Testis (tissue), 3 donors: ENCODE measurements around the gene LAMP2. TPM values are rescaled to one million over a fixed set of nuclear protein-coding genes. Genes with fewer than 3 reads are reported as not detected.
"Not testable (repeated sequence)": the region's sequence is repeated elsewhere in the genome, so short reads cannot be mapped to it uniquely, and the experiment has no call there.

Experiments
- DNase-seq: peaks from one replicate; pipeline ENCODE4 v3.0.0-alpha.2; 2019
- H3K27ac ChIP-seq, 2 donors: fragments of 200-600 bp; sonication (generic); one replicate each; pipeline ENCODE4 v1.5.1; 2019
- H3K27me3 ChIP-seq: fragments of 200-600 bp; sonication (generic); one replicate; pipeline ENCODE4 v1.5.1; 2019
- H3K36me3 ChIP-seq: fragments of 200-600 bp; sonication (generic); one replicate; pipeline ENCODE4 v1.5.1; 2017; ENCODE audit warnings: low read depth; ENCODE audit errors: missing control alignments
- H3K4me1 ChIP-seq: fragments of 200-600 bp; sonication (generic); one replicate; pipeline ENCODE4 v1.5.1; 2019
- H3K4me3 ChIP-seq, 2 donors: fragments of 200-600 bp; sonication (generic); one replicate each; pipeline ENCODE4 v1.5.1; 2017 to 2019
- H3K9me3 ChIP-seq: fragments of 200-600 bp; sonication (generic); one replicate; pipeline ENCODE4 v1.5.1; 2017
- CTCF ChIP-seq, 3 experiments: fragments of 450-650 bp in 2 of 3; fragments of 200-600 bp in 1 of 3; sonication (generic) in 1 of 3; IDR thresholded peaks; one replicate each; pipeline ENCODE4 v1.5.1; 2016 to 2019; ENCODE audit warnings: antibody characterized with exemption in 3 of 3, mild to moderate bottlenecking in 2 of 3, moderate library complexity in 1 of 3
- POLR2A ChIP-seq: fragments of 450-650 bp; IDR thresholded peaks from one replicate; pipeline ENCODE4 v1.6.1; 2017; ENCODE audit warnings: antibody characterized with exemption, mild to moderate bottlenecking, moderate library complexity
- WGBS, 2 donors: methylation state at CpG; one replicate each; pipeline ENCODE4 v1.1.5; 2018; 5-methylcytosine and 5-hydroxymethylcytosine counted together
- intact Hi-C: fragments of 100-400 bp; cut with DNase I; formaldehyde crosslinking; loops from one replicate; pipeline ENCODE4 v1.15.1; 2023; ENCODE audit warnings: low total_unique reads
- polyA plus RNA-seq: library from polyadenylated mRNA; stranded (reverse); fragments of 350-450 nt; fragmentation: Illumina TruSeq; extraction: RNeasy Lipid Tissue Mini Kit (QIAGEN cat#74804); gene quantifications from one replicate; pipeline ENCODE4 v1.2.3, GENCODE V29; 2014; ENCODE audit warnings: low read depth, low replicate concordance; ENCODE audit not compliant: insufficient read depth
- total RNA-seq, 2 donors: library from RNA; depleted of rRNA; stranded (reverse); fragments of >200 nt; gene quantifications; one replicate each; pipeline ENCODE4 v1.2.3, GENCODE V29; 2016

Gene LAMP2
- total and polyA plus RNA-seq, 3 donors from 2014 or later: 86.5 to 130 (median 99.3) TPM

- no peaks in the 10 kb centered on the region for H3K4me1 ChIP-seq
- no peak for DNase-seq
- no peaks in the 10 kb centered on the region for H3K27me3 ChIP-seq
- intact Hi-C loops: no loop called here
- no peaks in the 10 kb centered on the region for H3K9me3 ChIP-seq
- 80 to 86% methylated on average over 1 to 3 of the region's 3 CpGs for WGBS, 2 donors
- no peak for TF ChIP-seq CTCF (IDR thresholded peaks at IDR 0.05)
- no peak for TF ChIP-seq POLR2A
- no peak overlapping the region for H3K27ac ChIP-seq
- no peaks in the 10 kb centered on the region for H3K36me3 ChIP-seq
- no peak overlapping the region for H3K4me3 ChIP-seq
Measured at GRCh38 chrX:120512222-120512621, 43.1 kb upstream of the LAMP2 start.

- Histone ChIP-seq H3K36me3 (no peaks in the 10 kb centered on the region), H3K4me1 (no peaks in the 10 kb centered on the region), H3K27me3 (no peaks in the 10 kb centered on the region), H3K9me3 (no peaks in the 10 kb centered on the region), H3K4me3 (no peak overlapping the region), H3K27ac (no peak overlapping the region)
- TF ChIP-seq POLR2A: no peak
- 93% methylated on average over 1 of the region's 1 CpG; no CpG with 5 or more reads in 1 of the 2 donors for WGBS, 2 donors
- intact Hi-C loops: no loop called here
- DNase-seq: no peak
Measured at GRCh38 chrX:120504569-120504968, 35.5 kb upstream of the LAMP2 start.

GRCh38 chrX:120499301-120500072 lies 30.4 kb upstream of the LAMP2 start:
- intact Hi-C loops: no loop called here
- WGBS, 2 donors: 73 to 83% methylated on average over 2 to 4 of the region's 4 CpGs
- H3K4me3 ChIP-seq: no peak overlapping the region
- no peaks in the 10 kb centered on the region for H3K9me3 ChIP-seq
- H3K4me1 ChIP-seq: no peaks in the 10 kb centered on the region
- no peaks in the 10 kb centered on the region for H3K27me3 ChIP-seq
- no peaks in the 10 kb centered on the region for H3K36me3 ChIP-seq
- H3K27ac ChIP-seq: no peak overlapping the region
- no peak for DNase-seq
- no peak for TF ChIP-seq CTCF (IDR thresholded peaks at IDR 0.05)
- no peak for TF ChIP-seq POLR2A

GRCh38 chrX:120490119-120490518 lies 21.0 kb upstream of the LAMP2 start:
- H3K4me1 ChIP-seq, DNase-seq, H3K27me3 ChIP-seq, H3K9me3 ChIP-seq, H3K27ac ChIP-seq, intact Hi-C loops, H3K4me3 ChIP-seq, H3K36me3 ChIP-seq: not testable (repeated sequence)
- 89 to 100% methylated on average over 2 of the region's 2 CpGs for WGBS, 2 donors

- no peak for TF ChIP-seq CTCF (IDR thresholded peaks at IDR 0.05)
- no peak for TF ChIP-seq POLR2A
- intact Hi-C loops: no loop called here
- Histone ChIP-seq H3K27ac (no peak overlapping the region), H3K4me1 (no peaks in the 10 kb centered on the region), H3K27me3 (no peaks in the 10 kb centered on the region), H3K9me3 (no peaks in the 10 kb centered on the region), H3K36me3 (no peaks in the 10 kb centered on the region), H3K4me3 (no peak overlapping the region)
- DNase-seq: no peak
- 40 to 50% methylated on average over 9 of the region's 9 CpGs for WGBS, 2 donors
Measured at GRCh38 chrX:120486786-120487185, 17.7 kb upstream of the LAMP2 start.
